ENCODE results near the gene RGMB.

Gene RGMB

DNA sequence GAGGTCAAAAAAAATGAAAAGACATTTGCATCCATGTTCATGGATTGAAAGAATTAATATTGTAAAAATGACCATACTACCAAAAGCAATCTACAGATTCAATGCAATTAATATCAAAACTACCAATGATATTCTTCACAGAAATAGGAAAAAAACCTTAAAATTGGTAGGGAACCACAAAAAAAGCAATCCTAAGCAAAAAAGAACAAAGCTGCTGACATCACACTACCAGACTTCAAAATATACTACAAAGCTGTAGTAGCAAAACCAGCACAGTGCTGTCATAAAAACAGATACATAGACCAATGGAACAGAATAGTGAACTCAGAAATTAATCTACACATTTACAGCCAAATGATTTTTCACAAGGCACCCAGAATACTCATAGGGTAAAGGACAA, 34.3 kb downstream of the RGMB start (continued):
- TF ChIP-seq SALL2 (tag by site-specific recombination; IDR thresholded peaks at IDR 0.05; ENCODE audit: borderline replicate concordance) = no peak

DNA sequence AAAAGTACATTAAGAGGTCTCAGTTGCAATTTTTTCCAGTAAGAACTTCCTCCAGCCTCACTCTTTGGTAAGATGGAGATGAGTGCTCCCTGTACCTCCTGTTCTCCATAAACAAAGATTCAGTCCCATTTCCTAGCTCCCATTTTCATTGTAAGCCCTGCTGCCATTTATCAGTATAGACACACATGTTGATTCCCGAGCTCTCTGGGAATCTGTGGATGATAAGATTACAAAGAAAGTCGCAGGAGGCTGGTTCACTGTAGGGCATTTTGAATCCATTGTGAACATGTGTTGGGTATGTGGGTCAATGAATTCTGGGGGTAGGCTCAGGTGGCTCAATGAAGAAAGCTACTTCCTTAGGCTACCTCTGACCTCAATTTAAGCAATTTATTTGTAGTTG, 36.7 kb downstream of the RGMB start:
- Histone ChIP-seq H3K9me3 (ENCODE audit: control insufficient read depth, insufficient read depth, low read depth, low read length) (no peaks in the 10 kb centered on the region), H3K27ac (ENCODE audit: extremely low read depth, low read depth, low read length) (no peak overlapping the region), H3K4me1 (ENCODE audit: control insufficient read depth, insufficient read depth, low read length) (no peaks in the 10 kb centered on the region), H3K36me3 (ENCODE audit: control insufficient read depth in 2 of 2, insufficient read depth in 1 of 2, low read length in 2 of 2) (no peaks in the 10 kb centered on the region), H3K4me3 (ENCODE audit: low read depth, low read length) (no peak overlapping the region)
- POLR2A ChIA-PET = no interaction called here
- TF ChIP-seq SETDB1 (IDR thresholded peaks at IDR 0.05; ENCODE audit: insufficient read length, low read length) (no peak), ZNF239 (tag by site-specific recombination; IDR thresholded peaks at IDR 0.05) (no peak), MEIS1 (CRISPR knock-in tag; IDR thresholded peaks at IDR 0.05; ENCODE audit: borderline replicate concordance) (no peak), ZNF2 (tag by site-specific recombination; IDR thresholded peaks at IDR 0.05) (no peak), ZNF791 (tag by site-specific recombination; IDR thresholded peaks at IDR 0.05) (no peak), MZF1 (tag by site-specific recombination; IDR thresholded peaks at IDR 0.05; ENCODE audit: borderline replicate concordance) (no peak), ZNF37A (tag by site-specific recombination; IDR thresholded peaks at IDR 0.05) (no peak), ZNF837 (tag by site-specific recombination; IDR thresholded peaks at IDR 0.05) (no peak), ZFP41 (tag by site-specific recombination; IDR thresholded peaks at IDR 0.05; ENCODE audit: borderline replicate concordance) (no peak), ZNF626 (tag by site-specific recombination; IDR thresholded peaks at IDR 0.05) (no peak), ZNF174 (tag by site-specific recombination; IDR thresholded peaks at IDR 0.05) (no peak), ZNF514 (tag by site-specific recombination; IDR thresholded peaks at IDR 0.05) (no peak)
- TF ChIP-seq, protein P1, sequence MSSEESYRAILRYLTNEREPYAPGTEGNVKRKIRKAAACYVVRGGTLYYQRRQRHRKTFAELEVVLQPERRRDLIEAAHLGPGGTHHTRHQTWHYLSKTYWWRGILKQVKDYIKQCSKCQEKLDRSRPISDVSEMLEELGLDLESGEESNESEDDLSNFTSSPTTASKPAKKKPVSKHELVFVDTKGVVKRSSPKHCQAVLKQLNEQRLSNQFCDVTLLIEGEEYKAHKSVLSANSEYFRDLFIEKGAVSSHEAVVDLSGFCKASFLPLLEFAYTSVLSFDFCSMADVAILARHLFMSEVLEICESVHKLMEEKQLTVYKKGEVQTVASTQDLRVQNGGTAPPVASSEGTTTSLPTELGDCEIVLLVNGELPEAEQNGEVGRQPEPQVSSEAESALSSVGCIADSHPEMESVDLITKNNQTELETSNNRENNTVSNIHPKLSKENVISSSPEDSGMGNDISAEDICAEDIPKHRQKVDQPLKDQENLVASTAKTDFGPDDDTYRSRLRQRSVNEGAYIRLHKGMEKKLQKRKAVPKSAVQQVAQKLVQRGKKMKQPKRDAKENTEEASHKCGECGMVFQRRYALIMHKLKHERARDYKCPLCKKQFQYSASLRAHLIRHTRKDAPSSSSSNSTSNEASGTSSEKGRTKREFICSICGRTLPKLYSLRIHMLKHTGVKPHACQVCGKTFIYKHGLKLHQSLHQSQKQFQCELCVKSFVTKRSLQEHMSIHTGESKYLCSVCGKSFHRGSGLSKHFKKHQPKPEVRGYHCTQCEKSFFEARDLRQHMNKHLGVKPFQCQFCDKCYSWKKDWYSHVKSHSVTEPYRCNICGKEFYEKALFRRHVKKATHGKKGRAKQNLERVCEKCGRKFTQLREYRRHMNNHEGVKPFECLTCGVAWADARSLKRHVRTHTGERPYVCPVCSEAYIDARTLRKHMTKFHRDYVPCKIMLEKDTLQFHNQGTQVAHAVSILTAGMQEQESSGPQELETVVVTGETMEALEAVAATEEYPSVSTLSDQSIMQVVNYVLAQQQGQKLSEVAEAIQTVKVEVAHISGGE (tag by site-specific recombination; conservative IDR thresholded peaks at IDR 0.05; ENCODE audit: low read depth) = no peak
- TF ChIP-seq, protein P2, sequence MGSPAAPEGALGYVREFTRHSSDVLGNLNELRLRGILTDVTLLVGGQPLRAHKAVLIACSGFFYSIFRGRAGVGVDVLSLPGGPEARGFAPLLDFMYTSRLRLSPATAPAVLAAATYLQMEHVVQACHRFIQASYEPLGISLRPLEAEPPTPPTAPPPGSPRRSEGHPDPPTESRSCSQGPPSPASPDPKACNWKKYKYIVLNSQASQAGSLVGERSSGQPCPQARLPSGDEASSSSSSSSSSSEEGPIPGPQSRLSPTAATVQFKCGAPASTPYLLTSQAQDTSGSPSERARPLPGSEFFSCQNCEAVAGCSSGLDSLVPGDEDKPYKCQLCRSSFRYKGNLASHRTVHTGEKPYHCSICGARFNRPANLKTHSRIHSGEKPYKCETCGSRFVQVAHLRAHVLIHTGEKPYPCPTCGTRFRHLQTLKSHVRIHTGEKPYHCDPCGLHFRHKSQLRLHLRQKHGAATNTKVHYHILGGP (tag by site-specific recombination; IDR thresholded peaks at IDR 0.05) = no peak
- TF ChIP-seq, protein P3, sequence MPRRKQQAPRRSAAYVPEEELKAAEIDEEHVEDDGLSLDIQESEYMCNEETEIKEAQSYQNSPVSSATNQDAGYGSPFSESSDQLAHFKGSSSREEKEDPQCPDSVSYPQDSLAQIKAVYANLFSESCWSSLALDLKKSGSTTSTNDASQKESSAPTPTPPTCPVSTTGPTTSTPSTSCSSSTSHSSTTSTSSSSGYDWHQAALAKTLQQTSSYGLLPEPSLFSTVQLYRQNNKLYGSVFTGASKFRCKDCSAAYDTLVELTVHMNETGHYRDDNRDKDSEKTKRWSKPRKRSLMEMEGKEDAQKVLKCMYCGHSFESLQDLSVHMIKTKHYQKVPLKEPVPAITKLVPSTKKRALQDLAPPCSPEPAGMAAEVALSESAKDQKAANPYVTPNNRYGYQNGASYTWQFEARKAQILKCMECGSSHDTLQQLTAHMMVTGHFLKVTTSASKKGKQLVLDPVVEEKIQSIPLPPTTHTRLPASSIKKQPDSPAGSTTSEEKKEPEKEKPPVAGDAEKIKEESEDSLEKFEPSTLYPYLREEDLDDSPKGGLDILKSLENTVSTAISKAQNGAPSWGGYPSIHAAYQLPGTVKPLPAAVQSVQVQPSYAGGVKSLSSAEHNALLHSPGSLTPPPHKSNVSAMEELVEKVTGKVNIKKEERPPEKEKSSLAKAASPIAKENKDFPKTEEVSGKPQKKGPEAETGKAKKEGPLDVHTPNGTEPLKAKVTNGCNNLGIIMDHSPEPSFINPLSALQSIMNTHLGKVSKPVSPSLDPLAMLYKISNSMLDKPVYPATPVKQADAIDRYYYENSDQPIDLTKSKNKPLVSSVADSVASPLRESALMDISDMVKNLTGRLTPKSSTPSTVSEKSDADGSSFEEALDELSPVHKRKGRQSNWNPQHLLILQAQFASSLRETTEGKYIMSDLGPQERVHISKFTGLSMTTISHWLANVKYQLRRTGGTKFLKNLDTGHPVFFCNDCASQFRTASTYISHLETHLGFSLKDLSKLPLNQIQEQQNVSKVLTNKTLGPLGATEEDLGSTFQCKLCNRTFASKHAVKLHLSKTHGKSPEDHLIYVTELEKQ (tag by site-specific recombination; IDR thresholded peaks at IDR 0.05; ENCODE audit: borderline replicate concordance) = no peak
- CTCF ChIA-PET = interaction anchor here (0.7 to 1.1 kb wide), 2 partner anchors 14 to 19 kb away, joined by 3 read pairs; no protein-coding TSS in a partner anchor

DNA sequence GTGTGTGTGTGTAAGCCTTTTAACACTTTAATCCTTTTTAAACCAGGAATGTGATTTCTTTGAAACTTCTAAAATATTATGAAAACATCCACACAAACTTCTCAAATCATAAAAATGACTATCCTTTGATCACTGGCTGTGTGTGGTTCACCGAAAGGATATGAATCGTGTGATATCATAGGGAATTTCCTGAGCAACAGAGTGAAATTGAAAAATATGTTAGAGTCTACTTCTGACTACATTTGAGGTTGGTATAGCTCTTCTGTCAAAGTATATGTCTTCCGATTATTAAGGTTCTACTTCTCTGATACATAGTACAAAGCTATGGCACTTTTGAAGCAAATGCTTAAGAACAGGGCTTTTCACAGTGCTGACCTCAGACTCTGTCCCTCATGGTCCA, 40.3 kb downstream of the RGMB start:
- Histone ChIP-seq H3K4me1 (ENCODE audit: control insufficient read depth, insufficient read depth, low read length) (peaks cover 3% of the 10 kb centered on the region; the same call in 1 of the 2 replicates), H3K9me3 (ENCODE audit: control insufficient read depth, insufficient read depth, low read depth, low read length) (no peaks in the 10 kb centered on the region), H3K27ac (ENCODE audit: extremely low read depth, low read depth, low read length) (no peak overlapping the region), H3K4me3 (ENCODE audit: low read depth, low read length) (no peak overlapping the region), H3K36me3 (ENCODE audit: control insufficient read depth in 2 of 2, insufficient read depth in 1 of 2, low read length in 2 of 2) (no peaks in the 10 kb centered on the region)
- POLR2A ChIA-PET = no interaction called here
- TF ChIP-seq ZFP37 (tag by site-specific recombination; IDR thresholded peaks at IDR 0.05) (no peak), ZFP41 (tag by site-specific recombination; IDR thresholded peaks at IDR 0.05; ENCODE audit: borderline replicate concordance) (no peak), ZBTB48 (tag by site-specific recombination; IDR thresholded peaks at IDR 0.05) (no peak), ZNF664 (tag by site-specific recombination; IDR thresholded peaks at IDR 0.05) (no peak)
- TF ChIP-seq, protein P4, sequence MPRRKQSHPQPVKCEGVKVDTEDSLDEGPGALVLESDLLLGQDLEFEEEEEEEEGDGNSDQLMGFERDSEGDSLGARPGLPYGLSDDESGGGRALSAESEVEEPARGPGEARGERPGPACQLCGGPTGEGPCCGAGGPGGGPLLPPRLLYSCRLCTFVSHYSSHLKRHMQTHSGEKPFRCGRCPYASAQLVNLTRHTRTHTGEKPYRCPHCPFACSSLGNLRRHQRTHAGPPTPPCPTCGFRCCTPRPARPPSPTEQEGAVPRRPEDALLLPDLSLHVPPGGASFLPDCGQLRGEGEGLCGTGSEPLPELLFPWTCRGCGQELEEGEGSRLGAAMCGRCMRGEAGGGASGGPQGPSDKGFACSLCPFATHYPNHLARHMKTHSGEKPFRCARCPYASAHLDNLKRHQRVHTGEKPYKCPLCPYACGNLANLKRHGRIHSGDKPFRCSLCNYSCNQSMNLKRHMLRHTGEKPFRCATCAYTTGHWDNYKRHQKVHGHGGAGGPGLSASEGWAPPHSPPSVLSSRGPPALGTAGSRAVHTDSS (tag by site-specific recombination; IDR thresholded peaks at IDR 0.05) = no peak
- TF ChIP-seq, protein P5, sequence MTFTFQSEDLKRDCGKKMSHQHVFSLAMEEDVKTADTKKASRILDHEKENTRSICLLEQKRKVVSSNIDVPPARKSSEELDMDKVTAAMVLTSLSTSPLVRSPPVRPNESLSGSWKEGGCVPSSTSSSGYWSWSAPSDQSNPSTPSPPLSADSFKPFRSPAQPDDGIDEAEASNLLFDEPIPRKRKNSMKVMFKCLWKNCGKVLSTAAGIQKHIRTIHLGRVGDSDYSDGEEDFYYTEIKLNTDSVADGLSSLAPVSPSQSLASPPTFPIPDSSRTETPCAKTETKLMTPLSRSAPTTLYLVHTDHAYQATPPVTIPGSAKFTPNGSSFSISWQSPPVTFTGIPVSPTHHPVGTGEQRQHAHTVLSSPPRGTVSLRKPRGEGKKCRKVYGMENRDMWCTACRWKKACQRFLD (tag by site-specific recombination; IDR thresholded peaks at IDR 0.05) = no peak
- CTCF ChIA-PET = interaction anchor here (0.6 kb wide), 1 partner anchor 45 kb away, joined by 5 read pairs; no protein-coding TSS in a partner anchor

Measured in HEK293 (cell line).